HEK293 (cell line): ENCODE measurements around the gene NOL4L.

Source experiments
- CTCF ChIA-PET: fragments of 350-600 bp; formaldehyde crosslinking; extraction: SDS; loops from one replicate; lab custom pipeline; 2021; ENCODE audit warnings: antibody characterized with exemption; lab: Yijun Ruan, JAX
- POLR2A ChIA-PET: fragments of 300-600 bp; formaldehyde crosslinking; extraction: SDS; loops from one replicate; lab custom pipeline; 2020; ENCODE audit warnings: antibody characterized with exemption, inconsistent platforms; lab: Yijun Ruan, JAX
- H3K27ac ChIP-seq: fragments of 200-500 bp; sonication (Bioruptor generic); 2 replicates; pipeline ENCODE4 v1.5.1; 2014; ENCODE audit warnings: low read depth, low read length, control low read depth, inconsistent platforms; ENCODE audit errors: extremely low read depth
- H3K36me3 ChIP-seq, 2 experiments: fragments of 200-500 bp in 1 of 2; sonication (Bioruptor generic) in 1 of 2; 1 replicate in 1 of 2; 2 replicates in 1 of 2; pipeline ENCODE4 v1.5.1; 2014 to 2017; ENCODE audit warnings: inconsistent platforms in 2 of 2, low read length in 2 of 2; ENCODE audit not compliant: control insufficient read depth in 2 of 2, insufficient read depth in 1 of 2
- H3K4me1 ChIP-seq: fragments of 200-500 bp; sonication (Bioruptor generic); 2 replicates; pipeline ENCODE4 v1.5.1; 2014; ENCODE audit warnings: mild to moderate bottlenecking, low read length, inconsistent platforms; ENCODE audit not compliant: control insufficient read depth, insufficient read depth
- H3K4me3 ChIP-seq: 2 replicates; pipeline ENCODE4 v1.5.1; 2011; ENCODE audit warnings: low read depth, mild to moderate bottlenecking, control low read depth, low read length, moderate library complexity
- H3K9me3 ChIP-seq: fragments of 200-500 bp; sonication (Bioruptor generic); 2 replicates; pipeline ENCODE4 v1.5.1; 2014; ENCODE audit warnings: low read depth, low read length, inconsistent platforms; ENCODE audit not compliant: control insufficient read depth, insufficient read depth
- GLIS1 ChIP-seq: fragments of 450-650 bp; formaldehyde crosslinking; IDR thresholded peaks from 2 replicates; pipeline ENCODE4 v1.5.1; 2016; ENCODE audit warnings: missing biosample characterization, missing genetic modification characterization
- GLIS2 ChIP-seq: fragments of 450-650 bp; formaldehyde crosslinking; IDR thresholded peaks from 2 replicates; pipeline ENCODE4 v1.5.1; 2016; ENCODE audit warnings: missing biosample characterization, missing genetic modification characterization
- MEIS1 ChIP-seq: sonication (generic); formaldehyde crosslinking; IDR thresholded peaks from 2 replicates; pipeline ENCODE4 v1.8.1; 2022; ENCODE audit warnings: missing genetic modification reagents, mild to moderate bottlenecking, borderline replicate concordance
- PRDM1 ChIP-seq: fragments of 450-650 bp; formaldehyde crosslinking; IDR thresholded peaks from 2 replicates; pipeline ENCODE4; 2016; ENCODE audit warnings: missing biosample characterization, missing genetic modification characterization
- REPIN1 ChIP-seq: fragments of 450-650 bp; formaldehyde crosslinking; IDR thresholded peaks from 2 replicates; pipeline ENCODE4 v1.5.1; 2017; ENCODE audit warnings: missing biosample characterization, missing genetic modification characterization, low read depth
- SP7 ChIP-seq: fragments of 450-650 bp; formaldehyde crosslinking; IDR thresholded peaks from 2 replicates; pipeline ENCODE4 v1.5.1; 2016; ENCODE audit warnings: missing biosample characterization, missing genetic modification characterization
- ZFP41 ChIP-seq: fragments of 450-650 bp; formaldehyde crosslinking; IDR thresholded peaks from 2 replicates; pipeline ENCODE4 v1.5.1; 2016; ENCODE audit warnings: missing biosample characterization, missing genetic modification characterization, borderline replicate concordance
- ZIC2 ChIP-seq: fragments of 450-650 bp; formaldehyde crosslinking; IDR thresholded peaks from 2 replicates; pipeline ENCODE4 v1.5.1; 2016; ENCODE audit warnings: missing biosample characterization, missing genetic modification characterization
- ZNF140 ChIP-seq: fragments of 450-650 bp; formaldehyde crosslinking; IDR thresholded peaks from 2 replicates; pipeline ENCODE4 v1.5.1; 2016; ENCODE audit warnings: missing biosample characterization, missing genetic modification characterization
- ZNF155 ChIP-seq: fragments of 450-650 bp; formaldehyde crosslinking; IDR thresholded peaks from 2 replicates; pipeline ENCODE4 v1.5.1; 2016; ENCODE audit warnings: missing biosample characterization, missing genetic modification characterization
- ZNF16 ChIP-seq: fragments of 450-650 bp; formaldehyde crosslinking; IDR thresholded peaks from 2 replicates; pipeline ENCODE4 v1.5.1; 2016; ENCODE audit warnings: low read depth, missing biosample characterization, missing genetic modification characterization
- ZNF223 ChIP-seq: fragments of 450-650 bp; formaldehyde crosslinking; IDR thresholded peaks from 2 replicates; pipeline ENCODE4 v1.5.1; 2016; ENCODE audit warnings: missing biosample characterization, missing genetic modification characterization
- ZNF555 ChIP-seq: fragments of 450-650 bp; formaldehyde crosslinking; conservative IDR thresholded peaks from 2 replicates; pipeline ENCODE4 v1.5.1; 2017; ENCODE audit warnings: missing biosample characterization, mild to moderate bottlenecking, missing genetic modification characterization, inconsistent platforms
- ZNF560 ChIP-seq: fragments of 450-650 bp; formaldehyde crosslinking; IDR thresholded peaks from 2 replicates; pipeline ENCODE4 v1.5.1; 2017; ENCODE audit warnings: missing biosample characterization, missing genetic modification characterization, borderline replicate concordance
- ZNF571 ChIP-seq: fragments of 450-650 bp; formaldehyde crosslinking; IDR thresholded peaks from 2 replicates; pipeline ENCODE4 v1.5.0; 2017; ENCODE audit warnings: missing biosample characterization, missing genetic modification characterization
- ZNF76 ChIP-seq: fragments of 450-650 bp; formaldehyde crosslinking; IDR thresholded peaks from 2 replicates; pipeline ENCODE4; 2016; ENCODE audit warnings: low read depth, missing biosample characterization, missing genetic modification characterization, borderline replicate concordance
- ZNF776 ChIP-seq: fragments of 450-650 bp; formaldehyde crosslinking; IDR thresholded peaks from 2 replicates; pipeline ENCODE4 v1.5.0; 2017; ENCODE audit warnings: missing biosample characterization, missing genetic modification characterization, borderline replicate concordance
- TF ChIP-seq, protein P1 (sequence below): fragments of 450-650 bp; formaldehyde crosslinking; IDR thresholded peaks from 2 replicates; pipeline ENCODE4; 2016; ENCODE audit warnings: missing biosample characterization, missing genetic modification characterization
- TF ChIP-seq, protein P2 (sequence below): fragments of 450-650 bp; formaldehyde crosslinking; conservative IDR thresholded peaks from 2 replicates; pipeline ENCODE4 v1.5.1; 2016; ENCODE audit warnings: low read depth, missing biosample characterization, missing genetic modification characterization

The NOL4L gene

DNA sequence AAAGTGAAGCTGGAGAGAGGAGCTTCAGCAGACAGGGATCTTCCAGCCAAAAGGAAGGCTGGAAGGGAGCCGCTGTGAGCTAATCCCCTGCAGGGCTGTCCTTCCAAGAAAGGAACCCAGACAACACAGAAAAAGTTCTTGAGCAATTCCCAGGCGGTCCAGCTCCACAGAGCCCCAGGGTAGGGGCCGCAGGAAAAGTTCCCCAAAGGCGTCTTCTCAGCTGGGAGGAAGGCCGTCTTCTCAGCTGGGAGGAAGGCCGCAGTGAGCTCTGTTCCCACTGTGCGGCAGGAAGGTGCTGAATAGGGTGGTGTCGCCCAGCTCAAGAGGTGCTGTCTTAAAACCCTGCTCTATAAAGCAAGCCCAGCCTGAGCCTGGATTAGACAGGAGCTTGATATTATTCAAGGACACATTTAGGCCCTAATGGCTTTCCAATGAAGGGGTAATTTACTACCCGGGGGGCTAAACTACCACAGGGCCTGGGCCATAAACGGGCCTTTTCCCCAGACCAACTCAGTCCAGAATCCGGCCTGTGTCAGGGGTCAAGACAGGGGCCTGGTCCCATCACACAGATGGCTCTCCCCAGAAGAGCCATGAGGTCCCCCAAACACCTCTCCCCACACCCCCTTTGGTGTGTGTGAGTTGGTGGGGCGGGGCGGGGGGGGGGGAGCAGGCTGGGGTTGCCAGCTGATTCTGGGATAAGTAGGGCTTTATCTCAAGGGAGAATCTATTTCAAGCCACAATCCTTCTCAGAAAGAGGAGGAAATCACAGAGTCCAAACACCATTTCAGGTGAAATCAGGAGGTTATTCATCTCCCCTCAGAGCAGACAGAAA, 103.6 kb downstream of the NOL4L start:
- CTCF ChIA-PET, result interaction anchor here (0.5 kb wide), 1 partner anchor 200 kb away, joined by 3 read pairs; no protein-coding TSS in a partner anchor
- POLR2A ChIA-PET, result interaction anchor here (1.1 kb wide), 1 partner anchor 18 kb away, joined by 3 read pairs; no protein-coding TSS in a partner anchor
- Histone ChIP-seq H3K27ac (no peak overlapping the region), H3K36me3 (no peaks in the 10 kb centered on the region), H3K9me3 (no peaks in the 10 kb centered on the region), H3K4me3 (no peak overlapping the region), H3K4me1 (peaks cover 4% of the 10 kb centered on the region; the same call in 1 of the 2 replicates)
- TF ChIP-seq ZIC2 (tag by site-specific recombination) (peak; percentile 69), GLIS1 (peak; percentile 55), ZNF223 (no peak)

GRCh38 chr20:32480371-32481241, 104.5 kb downstream of the NOL4L start:
- no peak overlapping the region for H3K27ac ChIP-seq
- H3K4me1 ChIP-seq, result peaks cover 9% of the 10 kb centered on the region
- H3K4me3 ChIP-seq, result no peak overlapping the region
- TF ChIP-seq GLIS2 (tag by site-specific recombination) (peak; percentile 23; the same call in 1 of the 2 replicates), ZNF140 (tag by site-specific recombination) (no peak)
- ChIA-PET POLR2A (interaction anchor here (1.1 kb wide), 1 partner anchor 19 kb away, joined by 3 read pairs; no protein-coding TSS in a partner anchor), CTCF (no interaction called here)
- H3K9me3 ChIP-seq, result no peaks in the 10 kb centered on the region
- no peaks in the 10 kb centered on the region for H3K36me3 ChIP-seq

- no peaks in the 10 kb centered on the region for H3K9me3 ChIP-seq
- no peak overlapping the region for H3K27ac ChIP-seq
- TF ChIP-seq MEIS1 (CRISPR knock-in tag) (no peak), ZNF76 (tag by site-specific recombination) (no peak), ZNF571 (tag by site-specific recombination) (no peak), ZNF16 (tag by site-specific recombination) (no peak), ZNF155 (tag by site-specific recombination) (no peak), REPIN1 (tag by site-specific recombination) (no peak), ZFP41 (no peak), PRDM1 (tag by site-specific recombination) (no peak)
- TF ChIP-seq, protein P1, sequence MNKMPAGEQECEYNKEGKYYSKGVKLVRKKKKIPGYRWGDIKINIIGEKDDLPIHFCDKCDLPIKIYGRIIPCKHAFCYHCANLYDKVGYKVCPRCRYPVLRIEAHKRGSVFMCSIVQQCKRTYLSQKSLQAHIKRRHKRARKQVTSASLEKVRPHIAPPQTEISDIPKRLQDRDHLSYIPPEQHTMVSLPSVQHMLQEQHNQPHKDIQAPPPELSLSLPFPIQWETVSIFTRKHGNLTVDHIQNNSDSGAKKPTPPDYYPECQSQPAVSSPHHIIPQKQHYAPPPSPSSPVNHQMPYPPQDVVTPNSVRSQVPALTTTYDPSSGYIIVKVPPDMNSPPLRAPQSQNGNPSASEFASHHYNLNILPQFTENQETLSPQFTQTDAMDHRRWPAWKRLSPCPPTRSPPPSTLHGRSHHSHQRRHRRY, result no peak
- ChIA-PET POLR2A (no interaction called here), CTCF (interaction anchor here (0.5 to 0.6 kb wide), 2 partner anchors 24 to 225 kb away, joined by 3 to 4 read pairs; no protein-coding TSS in a partner anchor)
- H3K36me3 ChIP-seq, result no peaks in the 10 kb centered on the region
- peaks cover 15% of the 10 kb centered on the region for H3K4me1 ChIP-seq
- no peak overlapping the region for H3K4me3 ChIP-seq
These were observed 105.4 kb downstream of the NOL4L start for GRCh38 chr20:32479697-32480171.

GRCh38 chr20:32479012-32479411, 106.1 kb downstream of the NOL4L start:
- peaks cover 15% of the 10 kb centered on the region for H3K4me1 ChIP-seq
- CTCF ChIA-PET, result interaction anchor here (0.5 to 0.6 kb wide), 2 partner anchors 25 to 70 kb away, joined by 3 to 4 read pairs; no protein-coding TSS in a partner anchor
- TF ChIP-seq SP7 (no peak), ZNF16 (tag by site-specific recombination) (no peak), ZNF555 (no peak), ZNF776 (tag by site-specific recombination) (no peak), ZNF560 (tag by site-specific recombination) (no peak), ZFP41 (no peak)
- TF ChIP-seq, protein P2, sequence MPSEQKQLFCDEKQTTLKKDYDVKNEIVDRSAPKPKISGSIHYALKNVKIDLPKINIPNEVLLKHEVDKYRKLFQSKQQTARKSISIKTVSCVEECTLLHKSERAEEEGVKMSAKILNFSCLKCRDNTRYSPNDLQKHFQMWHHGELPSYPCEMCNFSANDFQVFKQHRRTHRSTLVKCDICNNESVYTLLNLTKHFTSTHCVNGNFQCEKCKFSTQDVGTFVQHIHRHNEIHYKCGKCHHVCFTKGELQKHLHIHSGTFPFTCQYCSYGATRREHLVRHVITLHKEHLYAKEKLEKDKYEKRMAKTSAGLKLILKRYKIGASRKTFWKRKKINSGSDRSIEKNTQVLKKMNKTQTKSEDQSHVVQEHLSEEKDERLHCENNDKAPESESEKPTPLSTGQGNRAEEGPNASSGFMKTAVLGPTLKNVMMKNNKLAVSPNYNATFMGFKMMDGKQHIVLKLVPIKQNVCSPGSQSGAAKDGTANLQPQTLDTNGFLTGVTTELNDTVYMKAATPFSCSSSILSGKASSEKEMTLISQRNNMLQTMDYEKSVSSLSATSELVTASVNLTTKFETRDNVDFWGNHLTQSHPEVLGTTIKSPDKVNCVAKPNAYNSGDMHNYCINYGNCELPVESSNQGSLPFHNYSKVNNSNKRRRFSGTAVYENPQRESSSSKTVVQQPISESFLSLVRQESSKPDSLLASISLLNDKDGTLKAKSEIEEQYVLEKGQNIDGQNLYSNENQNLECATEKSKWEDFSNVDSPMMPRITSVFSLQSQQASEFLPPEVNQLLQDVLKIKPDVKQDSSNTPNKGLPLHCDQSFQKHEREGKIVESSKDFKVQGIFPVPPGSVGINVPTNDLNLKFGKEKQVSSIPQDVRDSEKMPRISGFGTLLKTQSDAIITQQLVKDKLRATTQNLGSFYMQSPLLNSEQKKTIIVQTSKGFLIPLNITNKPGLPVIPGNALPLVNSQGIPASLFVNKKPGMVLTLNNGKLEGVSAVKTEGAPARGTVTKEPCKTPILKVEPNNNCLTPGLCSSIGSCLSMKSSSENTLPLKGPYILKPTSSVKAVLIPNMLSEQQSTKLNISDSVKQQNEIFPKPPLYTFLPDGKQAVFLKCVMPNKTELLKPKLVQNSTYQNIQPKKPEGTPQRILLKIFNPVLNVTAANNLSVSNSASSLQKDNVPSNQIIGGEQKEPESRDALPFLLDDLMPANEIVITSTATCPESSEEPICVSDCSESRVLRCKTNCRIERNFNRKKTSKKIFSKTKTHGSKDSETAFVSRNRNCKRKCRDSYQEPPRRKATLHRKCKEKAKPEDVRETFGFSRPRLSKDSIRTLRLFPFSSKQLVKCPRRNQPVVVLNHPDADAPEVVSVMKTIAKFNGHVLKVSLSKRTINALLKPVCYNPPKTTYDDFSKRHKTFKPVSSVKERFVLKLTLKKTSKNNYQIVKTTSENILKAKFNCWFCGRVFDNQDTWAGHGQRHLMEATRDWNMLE (tag by site-specific recombination), result no peak

More at GRCh38 chr20:32479012-32479411, 106.1 kb downstream of the NOL4L start:
- POLR2A ChIA-PET, result no interaction called here
- Histone ChIP-seq H3K9me3 (no peaks in the 10 kb centered on the region), H3K36me3 (peaks cover 0 to 4% of the 10 kb centered on the region in 2 experiments; a peak in 1 of 3 replicates), H3K4me3 (no peak overlapping the region), H3K27ac (no peak overlapping the region)
